Measurements from ENCODE around the gene ACTR8.

ACTR8 gene

DNA sequence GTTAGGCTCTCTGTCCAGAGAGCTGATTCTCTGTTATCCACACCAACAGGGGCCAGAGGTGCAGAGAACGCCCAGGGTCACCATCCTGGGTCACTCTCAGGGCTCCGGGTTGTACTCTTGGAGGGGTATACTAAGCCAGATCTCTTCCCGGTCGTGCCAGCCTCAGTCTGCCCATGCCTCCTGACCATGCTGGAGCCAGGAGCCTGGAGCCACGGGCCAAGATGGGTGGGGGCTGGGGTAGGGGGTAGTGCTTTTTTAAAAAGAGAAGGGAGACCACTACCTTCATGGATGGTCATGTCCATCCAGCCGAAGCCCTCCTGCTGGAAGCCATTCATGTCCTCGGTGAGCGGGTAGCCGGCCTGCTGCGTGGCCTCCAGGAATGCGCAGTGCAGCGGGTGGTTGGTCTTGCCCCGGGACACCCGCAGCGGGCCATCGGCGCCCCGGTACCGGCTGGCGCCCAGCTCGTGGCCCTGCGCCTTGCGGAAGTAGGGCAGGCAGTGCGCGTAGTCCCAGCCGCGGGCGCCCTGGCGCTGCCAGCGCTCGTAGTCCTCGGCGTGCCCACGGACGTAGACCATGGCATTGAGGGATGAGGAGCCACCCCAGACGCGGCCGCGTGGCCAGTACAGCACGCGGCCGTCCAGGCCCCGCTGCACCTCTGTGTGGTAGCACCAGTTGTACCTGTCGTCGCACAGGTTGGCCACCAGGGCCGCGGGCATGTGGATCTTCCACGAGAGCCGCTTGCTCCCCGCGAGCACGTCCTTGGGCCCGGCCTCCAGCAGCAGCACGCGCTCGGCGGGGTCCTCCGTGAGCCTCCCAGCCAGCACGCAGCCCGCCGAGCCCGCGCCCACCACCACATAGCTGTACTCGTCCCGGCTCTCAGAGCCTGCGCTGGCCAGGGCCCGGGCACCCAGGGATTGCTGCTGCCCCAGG is 58.7 kb downstream of the ACTR8 start:
- Histone ChIP-seq H3K4me2 (ENCODE audit: insufficient read depth, low read length) (no peak overlapping the region), H3K9me3 (ENCODE audit: insufficient read depth, low read length, severe bottlenecking) (no peaks in the 10 kb centered on the region), H4K20me1 (ENCODE audit: insufficient read depth, low read length) (peaks cover 3% of the 10 kb centered on the region; the same call in 1 of the 2 replicates), H3K79me2 (ENCODE audit: insufficient read depth, low read length) (no peaks in the 10 kb centered on the region), H2AFZ (ENCODE audit: low read depth, low read length) (no peak overlapping the region), H3K4me3 (ENCODE audit: low read depth in 1 of 2, low read length in 2 of 2) (no peak overlapping the region), H3K27ac (ENCODE audit: low read length) (no peak overlapping the region), H3K27me3 (ENCODE audit: insufficient read depth, low read length, poor library complexity) (peaks cover 11% of the 10 kb centered on the region), H3K36me3 (ENCODE audit: insufficient read depth, low read length) (no peaks in the 10 kb centered on the region), H3K9ac (ENCODE audit: low read depth, low read length) (no peak overlapping the region), H3K4me1 (ENCODE audit: insufficient read depth, low read length) (peaks cover 7% of the 10 kb centered on the region)
- ATAC-seq (ENCODE audit: insufficient read depth, low read depth) = no peak
- TF ChIP-seq, protein P1, sequence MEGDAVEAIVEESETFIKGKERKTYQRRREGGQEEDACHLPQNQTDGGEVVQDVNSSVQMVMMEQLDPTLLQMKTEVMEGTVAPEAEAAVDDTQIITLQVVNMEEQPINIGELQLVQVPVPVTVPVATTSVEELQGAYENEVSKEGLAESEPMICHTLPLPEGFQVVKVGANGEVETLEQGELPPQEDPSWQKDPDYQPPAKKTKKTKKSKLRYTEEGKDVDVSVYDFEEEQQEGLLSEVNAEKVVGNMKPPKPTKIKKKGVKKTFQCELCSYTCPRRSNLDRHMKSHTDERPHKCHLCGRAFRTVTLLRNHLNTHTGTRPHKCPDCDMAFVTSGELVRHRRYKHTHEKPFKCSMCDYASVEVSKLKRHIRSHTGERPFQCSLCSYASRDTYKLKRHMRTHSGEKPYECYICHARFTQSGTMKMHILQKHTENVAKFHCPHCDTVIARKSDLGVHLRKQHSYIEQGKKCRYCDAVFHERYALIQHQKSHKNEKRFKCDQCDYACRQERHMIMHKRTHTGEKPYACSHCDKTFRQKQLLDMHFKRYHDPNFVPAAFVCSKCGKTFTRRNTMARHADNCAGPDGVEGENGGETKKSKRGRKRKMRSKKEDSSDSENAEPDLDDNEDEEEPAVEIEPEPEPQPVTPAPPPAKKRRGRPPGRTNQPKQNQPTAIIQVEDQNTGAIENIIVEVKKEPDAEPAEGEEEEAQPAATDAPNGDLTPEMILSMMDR (IDR thresholded peaks at IDR 0.05; ENCODE audit: borderline replicate concordance, extremely low read depth, low read length, poor library complexity, severe bottlenecking) = no peak
- TF ChIP-seq EZH2 (IDR thresholded peaks at IDR 0.05; ENCODE audit: borderline replicate concordance, low read depth, low read length, severe bottlenecking) = no peak
- DNase-seq = no peak

DNA sequence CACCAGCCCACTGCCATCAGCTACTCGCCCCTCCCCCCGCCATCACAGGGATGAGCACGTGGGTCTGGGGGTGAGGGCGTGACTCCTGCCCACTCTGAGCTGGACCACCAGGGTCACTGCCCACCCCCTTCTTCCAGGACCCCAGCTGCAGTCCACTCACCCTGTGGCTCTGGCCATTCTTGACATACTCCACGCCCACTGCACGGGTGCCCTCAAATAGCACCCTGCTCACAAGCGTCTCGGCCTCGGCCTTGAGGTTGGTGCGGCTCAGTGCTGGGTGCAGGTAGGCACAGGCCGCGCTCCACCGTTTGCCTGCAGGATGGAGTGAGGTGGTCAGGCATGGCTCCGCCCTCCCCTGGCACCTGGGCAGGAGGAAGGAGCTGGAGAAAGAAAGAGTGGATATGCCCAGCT is 59.6 kb downstream of the ACTR8 start:
- H3K79me2 ChIP-seq (ENCODE audit: insufficient read depth, low read length) = no peaks in the 10 kb centered on the region
- H3K4me2 ChIP-seq (ENCODE audit: insufficient read depth, low read length) = no peak overlapping the region
- peaks cover 19% of the 10 kb centered on the region for H3K27me3 ChIP-seq (ENCODE audit: insufficient read depth, low read length, poor library complexity)
- H2AFZ ChIP-seq (ENCODE audit: low read depth, low read length) = no peak overlapping the region
- H4K20me1 ChIP-seq (ENCODE audit: insufficient read depth, low read length) = peaks cover 8% of the 10 kb centered on the region
- no peak overlapping the region for H3K9ac ChIP-seq (ENCODE audit: low read depth, low read length)
- no peaks in the 10 kb centered on the region for H3K9me3 ChIP-seq (ENCODE audit: insufficient read depth, low read length, severe bottlenecking)
- TF ChIP-seq, protein P1 (IDR thresholded peaks at IDR 0.05; ENCODE audit: borderline replicate concordance, extremely low read depth, low read length, poor library complexity, severe bottlenecking) = no peak
- no peak for TF ChIP-seq EZH2 (IDR thresholded peaks at IDR 0.05; ENCODE audit: borderline replicate concordance, low read depth, low read length, severe bottlenecking)
- H3K36me3 ChIP-seq (ENCODE audit: insufficient read depth, low read length) = no peaks in the 10 kb centered on the region
- no peak overlapping the region for H3K27ac ChIP-seq (ENCODE audit: low read length)
- H3K4me1 ChIP-seq (ENCODE audit: insufficient read depth, low read length) = peaks cover 17% of the 10 kb centered on the region
- DNase-seq = no peak
- no peak for ATAC-seq (ENCODE audit: insufficient read depth, low read depth)
- H3K4me3 ChIP-seq (ENCODE audit: low read depth in 1 of 2, low read length in 2 of 2) = no peak overlapping the region

DNA sequence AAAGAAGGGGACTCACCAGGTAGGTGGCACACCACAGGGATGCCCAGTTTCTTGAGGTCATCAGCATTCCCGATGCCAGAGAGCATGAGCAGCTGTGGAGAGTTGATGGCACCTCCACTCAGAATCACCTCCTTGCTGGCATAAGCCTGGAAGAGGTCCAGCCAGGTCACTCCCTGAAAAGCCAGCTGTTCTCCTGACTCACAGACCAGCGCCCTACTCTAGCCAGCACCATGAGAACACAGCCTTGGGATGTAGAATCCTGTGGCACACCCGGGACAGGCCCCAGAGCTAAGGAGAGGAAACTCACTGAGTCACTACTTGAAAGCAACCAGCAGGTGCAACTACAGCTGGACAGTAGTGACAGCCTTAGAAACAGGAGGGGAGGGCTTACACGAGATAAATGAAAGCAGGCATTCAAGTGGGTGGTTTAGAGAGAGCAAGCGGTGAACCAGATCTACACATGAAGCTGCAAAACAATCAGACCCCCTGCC is 60.3 kb downstream of the ACTR8 start:
- DNase-seq = peak; percentile 20
- no peak overlapping the region for H3K27ac ChIP-seq (ENCODE audit: low read length)

More for the DNA sequence above, 60.3 kb downstream of the ACTR8 start:
- TF ChIP-seq, protein P1 (IDR thresholded peaks at IDR 0.05; ENCODE audit: borderline replicate concordance, extremely low read depth, low read length, poor library complexity, severe bottlenecking) = no peak
- no peak for TF ChIP-seq EZH2 (IDR thresholded peaks at IDR 0.05; ENCODE audit: borderline replicate concordance, low read depth, low read length, severe bottlenecking)
- H3K27me3 ChIP-seq (ENCODE audit: insufficient read depth, low read length, poor library complexity) = peaks cover 23% of the 10 kb centered on the region
- H2AFZ ChIP-seq (ENCODE audit: low read depth, low read length) = no peak overlapping the region
- peak; percentile 48; the same call in 2 of the 3 replicates for ATAC-seq (ENCODE audit: insufficient read depth, low read depth)
- peaks cover 19% of the 10 kb centered on the region for H3K4me1 ChIP-seq (ENCODE audit: insufficient read depth, low read length)
- H3K4me3 ChIP-seq (ENCODE audit: low read depth in 1 of 2, low read length in 2 of 2) = no peak overlapping the region
- H3K4me2 ChIP-seq (ENCODE audit: insufficient read depth, low read length) = no peak overlapping the region
- no peaks in the 10 kb centered on the region for H3K79me2 ChIP-seq (ENCODE audit: insufficient read depth, low read length)
- no peaks in the 10 kb centered on the region for H3K36me3 ChIP-seq (ENCODE audit: insufficient read depth, low read length)
- no peak overlapping the region for H3K9ac ChIP-seq (ENCODE audit: low read depth, low read length)
- peaks cover 11% of the 10 kb centered on the region for H4K20me1 ChIP-seq (ENCODE audit: insufficient read depth, low read length)
- H3K9me3 ChIP-seq (ENCODE audit: insufficient read depth, low read length, severe bottlenecking) = no peaks in the 10 kb centered on the region

Measured in DND-41 (cell line).